Endothelial cell of umbilical vein (primary cell): ENCODE data around the gene KRTAP4-11. TPM values are rescaled to one million over a fixed set of nuclear protein-coding genes. Genes with fewer than 3 reads are reported as not detected.
"Not testable (repeated sequence)": the region's sequence is repeated elsewhere in the genome, so short reads cannot be mapped to it uniquely, and the experiment has no call there.

Experiments
- BruUV-seq: library from RNA; stranded (reverse); fragments of 400-500 nt; replicated peaks from 2 replicates; lab custom pipeline; 2021; lab: Mats Ljungman, UMichigan
- CTCF ChIA-PET: fragments of 300-600, 350-600 bp; sonication (Branson Sonifier 250); formaldehyde crosslinking; loops from one replicate; lab custom pipeline; 2021; ENCODE audit warnings: antibody characterized with exemption, inconsistent platforms; lab: Charles Lee
- POLR2A ChIA-PET: fragments of 300-600, 350-600 bp; sonication (Branson Sonifier 250); formaldehyde crosslinking; loops from one replicate; lab custom pipeline; 2021; ENCODE audit warnings: antibody characterized with exemption, inconsistent platforms; lab: Charles Lee
- DNase-seq: peaks from one replicate; pipeline ENCODE4 v3.0.0-alpha.2; 2011; ENCODE audit warnings: low read depth, low spot score
- FAIRE-seq: peaks from 2 replicates; lab custom pipeline; 2011; peaks lifted over from hg19 to GRCh38; lab: Jason Lieb, UNC
- H2AFZ ChIP-seq: 2 replicates; pipeline ENCODE4 v1.6.0; 2012; ENCODE audit warnings: low read depth, low read length, control low read depth, inconsistent platforms
- H3K27ac ChIP-seq: 2 replicates; pipeline ENCODE4 v1.5.1; 2011; ENCODE audit warnings: low read depth, mild to moderate bottlenecking, control low read depth, low read length, moderate library complexity; ENCODE audit not compliant: insufficient read depth
- H3K27me3 ChIP-seq, 2 experiments: 2 replicates each; pipeline versions ENCODE4 v1.6.0 to v1.6.1; 2011; ENCODE audit warnings: low read length in 2 of 2, mixed read lengths in 1 of 2; ENCODE audit not compliant: control insufficient read depth in 2 of 2, insufficient read depth in 2 of 2
- H3K36me3 ChIP-seq, 2 experiments: 2 replicates in 1 of 2; 3 replicates in 1 of 2; pipeline ENCODE4 v1.5.1; 2011; ENCODE audit warnings: low read length in 2 of 2, mild to moderate bottlenecking in 1 of 2, moderate library complexity in 1 of 2; ENCODE audit not compliant: control insufficient read depth in 2 of 2, insufficient read depth in 2 of 2; ENCODE audit errors: extremely low read depth in 1 of 2
- H3K4me1 ChIP-seq: 3 replicates; pipeline ENCODE4 v1.5.1; 2011; ENCODE audit warnings: mild to moderate bottlenecking, low read length; ENCODE audit not compliant: control insufficient read depth, insufficient read depth; ENCODE audit errors: extremely low read depth
- H3K4me2 ChIP-seq: 2 replicates; pipeline ENCODE4 v1.6.1; 2011; ENCODE audit warnings: low read length, control low read depth, mixed read lengths; ENCODE audit not compliant: insufficient read depth
- H3K4me3 ChIP-seq, 3 experiments: fragments of 200-600 bp in 1 of 3; sonication (generic), shearing (Covaris generic) in 1 of 3; replicated peaks in 1 of 3; 2 replicates each; pipeline ENCODE4 v1.5.1; 2011 to 2016; ENCODE audit warnings: control low read depth in 3 of 3, low read length in 3 of 3, mild to moderate bottlenecking in 2 of 3, inconsistent platforms in 1 of 3, low read depth in 1 of 3, moderate library complexity in 1 of 3; ENCODE audit not compliant: insufficient read depth in 1 of 3
- H3K79me2 ChIP-seq: 2 replicates; pipeline ENCODE4 v1.6.0; 2012; ENCODE audit warnings: low read length, inconsistent platforms; ENCODE audit not compliant: control insufficient read depth, insufficient read depth
- H3K9ac ChIP-seq: replicated peaks from 2 replicates; pipeline ENCODE3; 2011; ENCODE audit warnings: low read length, control low read depth; ENCODE audit not compliant: insufficient read depth; ENCODE audit errors: extremely low read depth
- H3K9me1 ChIP-seq: replicated peaks from 3 replicates; pipeline ENCODE4 v1.6.0; 2011; ENCODE audit warnings: mild to moderate bottlenecking, low read length; ENCODE audit not compliant: control insufficient read depth, insufficient read depth; ENCODE audit errors: extremely low read depth
- H3K9me3 ChIP-seq: replicated peaks from 2 replicates; pipeline ENCODE4 v1.5.1; 2012; ENCODE audit warnings: low read length, inconsistent platforms; ENCODE audit not compliant: control insufficient read depth, insufficient read depth
- H4K20me1 ChIP-seq: replicated peaks from 2 replicates; pipeline ENCODE3; 2011; ENCODE audit warnings: mild to moderate bottlenecking, low read length; ENCODE audit not compliant: control insufficient read depth, insufficient read depth; ENCODE audit errors: extremely low read depth
- FOS ChIP-seq: IDR thresholded peaks from 2 replicates; pipeline ENCODE4 v1.6.1; 2011; ENCODE audit warnings: mild to moderate bottlenecking, low read length, moderate library complexity, borderline replicate concordance; ENCODE audit not compliant: insufficient read depth
- dilution Hi-C: fragments of 300-500 bp; cut with MboI; formaldehyde crosslinking; loops from one replicate; pipeline ENCODE4 v1.15.0; 2019; ENCODE audit warnings: low sequenced_read_pairs; ENCODE audit not compliant: extremely low pct_ligation_motif_present
- intact Hi-C: fragments of 100-400 bp; cut with micrococcal nuclease; formaldehyde crosslinking; loops from one replicate; pipeline ENCODE4 v1.10.0; 2022
- polyA plus RNA-seq, 4 experiments: library from polyadenylated mRNA; depleted of rRNA in 3 of 4; stranded (reverse) in 3 of 4; unstranded in 1 of 4; fragments of >200 nt; gene quantifications; 2 replicates each; pipeline versions ENCODE4 v1.2.1 to v1.2.3, GENCODE V29; 2011 to 2012; ENCODE audit warnings: missing spikeins in 1 of 4
- total RNA-seq: library from RNA; stranded (reverse); gene quantifications from 2 replicates; pipeline ENCODE4 v1.2.3, GENCODE V29; 2021

The KRTAP4-11 gene
- total and polyA plus RNA-seq, 2 donors (not counting 3 experiments of a cell fraction or from before 2014, with no cell fraction given): not detected

- H3K27ac ChIP-seq, CTCF ChIA-PET, H3K79me2 ChIP-seq, DNase-seq, H3K9ac ChIP-seq, H3K27me3 ChIP-seq, H4K20me1 ChIP-seq, H3K9me1 ChIP-seq, H3K9me3 ChIP-seq, H3K4me2 ChIP-seq, FAIRE-seq, H2AFZ ChIP-seq, intact Hi-C loops, dilution Hi-C loops, POLR2A ChIA-PET, H3K36me3 ChIP-seq, BruUV-seq, H3K4me3 ChIP-seq, H3K4me1 ChIP-seq: not testable (repeated sequence)
Measured at GRCh38 chr17:41084100-41084856, 33.9 kb downstream of the KRTAP4-11 start, which contains the start of gene KRTAP4-7. KRTAP4-7 (plus strand) TSS chr17:41084150; CDS start chr17:41084207, 57 bp downstream.

- H3K27ac ChIP-seq, DNase-seq, POLR2A ChIA-PET, H3K9me1 ChIP-seq, dilution Hi-C loops, H4K20me1 ChIP-seq, H3K4me2 ChIP-seq, H3K79me2 ChIP-seq, H3K9me3 ChIP-seq, CTCF ChIA-PET, H3K36me3 ChIP-seq, H3K4me1 ChIP-seq, H2AFZ ChIP-seq, intact Hi-C loops, H3K27me3 ChIP-seq, BruUV-seq, H3K4me3 ChIP-seq, H3K9ac ChIP-seq: not testable (repeated sequence)
- FAIRE-seq: peak; percentile 81
- peak; percentile 25 for TF ChIP-seq FOS
Measured at GRCh38 chr17:41083427-41083826, 34.7 kb downstream of the KRTAP4-11 start.
